Left colon (tissue), 2 donors: Measurements from ENCODE around the gene RBBP8NL. TPM values are rescaled to one million over a fixed set of nuclear protein-coding genes. Genes with fewer than 3 reads are reported as not detected.

ENCODE experiments used
- ATAC-seq: fragments of 200-7000 bp; cut with Tn5 transposase; one replicate; pipeline ENCODE4 v1.9.1; 2020; ENCODE audit warnings: mild to moderate bottlenecking, moderate library complexity
- DNase-seq, 2 donors: peaks; one replicate each; pipeline ENCODE4 v3.0.0-alpha.2; 2020
- intact Hi-C, 2 donors: fragments of 100-400 bp; cut with DNase I in 1 of 2; cut with micrococcal nuclease in 1 of 2; formaldehyde crosslinking; loops; one replicate each; pipeline versions ENCODE4 v1.11.2 to v1.14.0; 2022; cut with DNase I, micrococcal nuclease
- total RNA-seq, 2 donors: library from RNA; stranded (reverse); fragmentation: NEBNext Ultra II Directional; extraction: Animal tissue kit (Norgen Biotek cat#: 25700); gene quantifications; one replicate each; pipeline ENCODE4 v1.2.1, GENCODE V29; 2021
- donor health status: DM: no; HTN: no; CAD: no.
- donor health status: DM: yes; HTN: yes; CAD: no.

The RBBP8NL gene
- total RNA-seq, 2 donors from 2014 or later, result 4.8 to 6.7 TPM

GRCh38 chr20:62463651-62464424 lies 36.5 kb upstream of the RBBP8NL start:
- intact Hi-C loops, result no loop called here
- DNase-seq (no peak), ATAC-seq (no peak)

GRCh38 chr20:62462976-62463592 lies 35.7 kb upstream of the RBBP8NL start:
- DNase-seq (no peak), ATAC-seq (no peak)
- intact Hi-C loops, result no loop called here

GRCh38 chr20:62461834-62462233 lies 34.5 kb upstream of the RBBP8NL start:
- intact Hi-C loops, result no loop called here
- DNase-seq (no peak), ATAC-seq (no peak)

GRCh38 chr20:62461157-62461556 lies 33.8 kb upstream of the RBBP8NL start:
- ATAC-seq (peak; percentile 80), DNase-seq (peak in 1 of 2 donors; percentile 32)
- intact Hi-C loops, result no loop called here

- DNase-seq, result no peak
- ATAC-seq, result no peak
- intact Hi-C loops, result no loop called here
These were observed 33.3 kb upstream of the RBBP8NL start for GRCh38 chr20:62460678-62461077.

GRCh38 chr20:62459488-62459887 lies 32.1 kb upstream of the RBBP8NL start:
- no peak for DNase-seq
- ATAC-seq, result no peak
- intact Hi-C loops, result no loop called here

- ATAC-seq (no peak), DNase-seq (no peak)
- intact Hi-C loops, result no loop called here
These were observed 31.2 kb upstream of the RBBP8NL start for GRCh38 chr20:62458275-62459251.

- ATAC-seq (no peak), DNase-seq (no peak)
- intact Hi-C loops, result no loop called here
These were observed 30.5 kb upstream of the RBBP8NL start for GRCh38 chr20:62457831-62458230.

GRCh38 chr20:62457098-62457497 lies 29.8 kb upstream of the RBBP8NL start:
- DNase-seq (no peak), ATAC-seq (no peak)
- intact Hi-C loops, result no loop called here

GRCh38 chr20:62455929-62456328 lies 28.6 kb upstream of the RBBP8NL start:
- ATAC-seq (no peak), DNase-seq (no peak)
- intact Hi-C loops, result no loop called here

GRCh38 chr20:62454904-62455636 lies 27.7 kb upstream of the RBBP8NL start:
- no peak for ATAC-seq
- intact Hi-C loops, result no loop called here
- DNase-seq, result no peak

- ATAC-seq (no peak), DNase-seq (no peak)
- intact Hi-C loops, result no loop called here
These were observed 26.0 kb upstream of the RBBP8NL start for GRCh38 chr20:62453186-62453808.

GRCh38 chr20:62452475-62453095 lies 25.2 kb upstream of the RBBP8NL start:
- intact Hi-C loops, result no loop called here
- ATAC-seq (peak; percentile 78), DNase-seq (peak in 1 of 2 donors; percentile 43)

GRCh38 chr20:62451970-62452369 lies 24.6 kb upstream of the RBBP8NL start:
- ATAC-seq (no peak), DNase-seq (no peak)
- intact Hi-C loops, result no loop called here

GRCh38 chr20:62451156-62451767 lies 23.9 kb upstream of the RBBP8NL start:
- DNase-seq (no peak), ATAC-seq (no peak)
- intact Hi-C loops, result no loop called here

GRCh38 chr20:62449951-62450691 lies 22.8 kb upstream of the RBBP8NL start:
- intact Hi-C loops, result no loop called here
- peak in 1 of 2 donors; percentile 43 for DNase-seq
- peak; percentile 85 for ATAC-seq

- DNase-seq (no peak), ATAC-seq (no peak)
- intact Hi-C loops, result no loop called here
These were observed 21.4 kb upstream of the RBBP8NL start for GRCh38 chr20:62448788-62449187.
